GM18907 (cell line): ENCODE results near the gene SPATA2L.

Experiments
- ATAC-seq: cut with Tn5 transposase; IDR thresholded peaks from one replicate; pipeline ENCODE4 v1.9.1; 2021; ENCODE audit warnings: mild to moderate bottlenecking, moderate library complexity; ENCODE audit not compliant: unreplicated experiment

The SPATA2L gene

DNA sequence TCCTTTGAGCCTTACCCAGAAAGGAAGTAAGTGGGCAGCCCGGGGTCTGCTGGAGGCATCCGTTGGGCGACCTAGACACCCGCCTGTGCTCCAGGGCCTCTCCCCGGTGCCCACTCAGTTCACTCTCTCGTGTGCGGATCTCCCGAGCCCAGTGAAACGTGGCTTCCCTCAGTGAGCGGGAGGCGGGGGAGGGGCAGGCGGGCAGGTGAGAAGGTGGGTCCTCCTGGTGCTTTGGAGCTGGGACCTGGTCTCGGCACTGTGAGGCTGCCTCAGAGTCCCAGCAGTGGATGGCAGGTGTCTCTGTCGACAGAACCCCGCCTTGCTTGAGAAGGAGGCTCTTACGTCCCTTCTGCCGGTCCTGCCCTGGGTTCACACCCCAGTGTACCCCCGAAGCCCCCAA, 27.8 kb upstream of the SPATA2L start:
- no peak for ATAC-seq

DNA sequence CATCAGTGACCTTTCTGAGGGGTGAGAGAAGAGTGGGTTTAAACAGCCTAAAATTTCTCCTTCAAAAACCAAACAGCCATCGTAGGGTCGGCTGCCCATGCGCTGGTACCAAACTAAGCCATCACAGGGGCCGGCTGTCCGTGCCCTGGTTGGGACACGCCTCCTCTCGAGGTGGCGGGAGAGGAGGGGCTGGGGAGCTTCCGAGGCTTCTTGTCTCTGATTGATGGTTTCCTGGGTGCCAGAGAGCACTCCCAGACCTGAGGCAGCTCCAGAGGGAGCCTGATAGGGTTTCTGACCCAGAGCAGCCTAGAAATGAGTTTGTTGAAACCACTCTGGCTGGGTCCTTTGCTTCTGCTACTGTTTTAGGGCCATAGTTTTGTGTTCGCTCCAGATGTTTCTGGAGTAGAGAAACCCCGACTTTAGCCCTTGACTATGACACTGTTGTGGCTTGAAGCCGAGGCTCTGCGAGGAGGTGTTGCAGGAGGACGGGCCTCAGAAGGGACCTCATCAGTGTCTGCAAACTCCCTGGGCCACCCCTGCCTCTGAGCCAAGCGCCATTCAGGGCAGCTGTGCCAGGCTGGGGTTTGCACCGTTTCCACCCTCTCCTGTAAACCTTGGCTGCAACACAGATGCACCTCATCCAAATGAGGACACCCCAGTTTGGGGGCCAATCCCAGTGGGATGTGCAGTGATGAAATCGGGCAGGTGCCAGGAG, 26.1 kb upstream of the SPATA2L start:
- ATAC-seq, result no peak

DNA sequence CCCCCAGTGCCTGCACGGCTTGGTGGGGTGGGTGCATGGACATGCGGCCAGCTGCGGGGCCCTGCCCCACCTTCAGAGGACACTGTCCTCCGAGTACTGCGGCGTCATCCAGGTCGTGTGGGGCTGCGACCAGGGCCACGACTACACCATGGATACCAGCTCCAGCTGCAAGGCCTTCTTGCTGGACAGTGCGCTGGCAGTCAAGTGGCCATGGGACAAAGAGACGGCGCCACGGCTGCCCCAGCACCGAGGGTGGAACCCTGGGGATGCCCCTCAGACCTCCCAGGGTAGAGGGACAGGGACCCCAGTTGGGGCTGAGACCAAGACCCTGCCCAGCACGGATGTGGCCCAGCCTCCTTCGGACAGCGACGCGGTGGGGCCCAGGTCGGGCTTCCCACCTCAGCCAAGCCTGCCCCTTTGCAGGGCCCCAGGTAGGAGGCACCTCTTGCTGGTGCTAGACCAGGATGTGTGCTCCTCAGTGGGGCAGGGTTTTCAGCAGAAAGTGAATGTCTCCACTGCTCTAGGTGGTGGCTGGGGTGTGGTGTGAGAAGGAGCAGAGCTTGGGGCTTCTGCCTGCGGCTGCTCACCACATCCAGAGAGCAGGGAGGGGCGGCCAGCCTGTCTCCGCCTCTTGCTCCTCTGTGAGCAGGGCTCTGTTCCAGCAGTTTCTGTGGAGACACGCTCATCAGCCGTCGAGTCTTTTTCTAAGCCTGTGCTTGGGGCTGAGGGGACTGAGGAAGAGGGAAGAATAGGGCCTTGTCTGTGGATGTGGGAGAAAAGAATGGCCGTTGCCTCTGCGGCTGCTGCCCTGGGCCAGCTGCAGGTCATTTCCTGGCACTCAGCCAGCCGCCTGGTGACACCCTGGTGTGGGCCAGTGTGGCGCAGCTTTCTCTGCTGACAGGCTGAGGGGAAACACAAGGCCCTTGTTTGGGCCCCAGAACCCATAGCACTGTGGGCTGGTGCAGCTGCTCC, 22.1 kb upstream of the SPATA2L start:
- ATAC-seq, result no peak

DNA sequence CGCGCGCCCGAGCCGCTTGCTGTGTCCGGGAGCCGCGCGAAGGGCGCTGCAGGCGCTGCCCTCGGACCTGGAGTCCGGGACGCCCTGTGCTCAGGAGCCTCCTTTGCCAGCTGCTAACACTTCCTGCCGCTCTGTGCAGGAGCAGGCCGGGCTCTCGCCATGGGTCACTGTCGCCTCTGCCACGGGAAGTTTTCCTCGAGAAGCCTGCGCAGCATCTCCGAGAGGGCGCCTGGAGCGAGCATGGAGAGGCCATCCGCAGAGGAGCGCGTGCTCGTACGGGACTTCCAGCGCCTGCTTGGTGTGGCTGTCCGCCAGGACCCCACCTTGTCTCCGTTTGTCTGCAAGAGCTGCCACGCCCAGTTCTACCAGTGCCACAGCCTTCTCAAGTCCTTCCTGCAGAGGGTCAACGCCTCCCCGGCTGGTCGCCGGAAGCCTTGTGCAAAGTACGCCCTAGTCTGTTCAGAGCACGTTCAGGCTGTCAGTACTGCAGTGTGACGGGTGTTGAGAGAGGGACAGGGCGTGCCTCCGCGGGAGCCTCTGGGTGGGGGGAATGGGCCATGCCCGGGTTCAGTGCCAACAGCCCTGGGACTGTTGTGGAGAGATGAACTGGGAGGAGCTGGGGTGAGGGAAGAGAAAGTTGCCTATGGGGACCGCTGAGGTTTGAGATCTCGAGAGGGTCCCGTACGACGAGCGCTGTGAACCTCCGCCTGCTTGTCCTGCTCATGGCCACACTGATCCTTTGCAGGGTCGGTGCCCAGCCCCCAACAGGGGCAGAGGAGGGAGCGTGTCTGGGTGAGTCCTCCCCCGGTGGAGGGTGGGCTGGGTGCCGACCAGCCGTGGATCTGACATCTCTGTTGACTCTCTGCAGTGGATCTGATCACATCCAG, 21.1 kb upstream of the SPATA2L start:
- ATAC-seq, result peak; percentile 1

DNA sequence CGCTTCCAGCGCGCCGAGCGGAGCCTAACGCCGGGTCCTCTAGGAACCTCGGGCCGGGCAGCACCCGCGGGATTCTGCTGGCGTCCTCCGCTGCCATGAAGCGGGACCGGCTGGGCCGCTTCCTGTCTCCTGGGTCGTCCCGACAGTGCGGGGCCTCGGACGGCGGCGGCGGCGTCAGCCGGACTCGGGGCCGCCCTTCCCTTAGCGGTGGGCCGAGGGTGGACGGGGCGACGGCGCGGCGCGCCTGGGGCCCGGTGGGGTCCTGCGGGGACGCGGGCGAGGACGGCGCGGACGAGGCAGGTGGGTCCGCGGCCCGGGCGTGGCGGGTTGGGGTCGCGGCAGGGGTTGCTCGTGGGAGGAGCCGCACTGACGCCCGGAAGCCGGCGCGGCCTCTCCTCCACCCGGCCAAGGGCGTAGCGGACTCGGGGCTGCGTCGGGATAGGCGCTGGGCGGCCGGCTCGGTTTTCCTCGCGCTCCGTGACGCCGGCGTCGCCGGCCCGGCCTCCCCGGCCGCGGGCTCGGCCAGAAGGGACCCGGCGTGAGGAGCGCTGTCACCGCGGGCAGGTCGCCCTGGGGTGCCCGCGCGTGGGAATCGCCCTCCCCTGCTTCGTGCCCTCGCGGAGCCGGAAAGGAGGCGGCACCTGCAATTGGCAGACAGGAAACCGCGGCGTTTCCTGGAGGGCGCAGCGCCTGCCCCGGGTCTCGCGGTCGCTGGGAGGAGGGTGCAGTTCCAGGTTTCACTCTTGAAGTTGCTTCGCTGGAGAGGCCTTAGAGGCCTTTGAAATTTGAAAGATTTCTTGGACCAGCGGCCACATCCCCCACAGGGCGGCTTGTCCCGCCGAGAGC, 20.3 kb upstream of the SPATA2L start:
- peak; percentile 43 for ATAC-seq

DNA sequence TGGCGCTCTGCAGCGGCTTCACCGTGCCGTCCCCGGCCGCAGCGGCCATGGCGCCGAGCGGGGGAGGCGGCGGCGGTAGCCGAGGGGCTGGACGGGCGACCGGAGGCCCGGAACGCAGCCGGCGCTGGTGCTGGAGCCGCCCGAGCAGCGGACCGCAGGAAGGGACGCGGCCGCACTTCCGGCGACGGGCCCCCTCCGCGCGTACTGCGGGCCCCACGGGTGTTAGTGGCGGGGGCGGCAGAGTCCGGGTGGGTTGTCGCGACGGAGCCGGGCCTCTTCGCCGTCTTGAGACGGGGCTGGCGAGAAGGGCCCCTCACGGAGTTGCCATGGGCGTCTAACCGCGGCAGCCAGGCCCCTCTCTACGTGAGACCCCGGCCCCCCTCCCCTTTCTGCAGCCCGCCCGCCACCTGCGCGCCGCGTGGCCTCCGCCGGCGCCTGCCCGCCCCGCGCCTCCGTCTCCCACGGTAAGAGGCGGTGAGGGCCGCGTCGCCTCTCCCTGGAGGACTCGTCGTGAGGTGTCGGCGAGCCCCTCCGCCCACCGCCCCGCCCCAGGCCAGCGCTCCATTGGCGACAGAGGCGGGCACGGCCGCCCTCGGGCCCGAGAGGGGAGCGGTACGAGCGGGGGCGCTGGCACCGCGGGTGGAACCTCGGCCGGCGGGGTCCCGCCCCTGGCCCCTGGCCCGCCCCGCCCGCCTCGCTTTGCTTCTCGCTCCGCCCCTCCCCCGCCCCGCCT, 19.5 kb upstream of the SPATA2L start, which contains the start of the genes VPS9D1 and ZNF276:
Gene VPS9D1, minus strand, starts transcription at position 86 of the 733 bp plus-strand sequence. Its CDS starts 37 bp downstream, at position 49.
Gene ZNF276, plus strand, starts transcription at position 725 of the 733 bp plus-strand sequence. CDS start 104 bp downstream, outside the sequence.
- ATAC-seq, result peak; percentile 54

DNA sequence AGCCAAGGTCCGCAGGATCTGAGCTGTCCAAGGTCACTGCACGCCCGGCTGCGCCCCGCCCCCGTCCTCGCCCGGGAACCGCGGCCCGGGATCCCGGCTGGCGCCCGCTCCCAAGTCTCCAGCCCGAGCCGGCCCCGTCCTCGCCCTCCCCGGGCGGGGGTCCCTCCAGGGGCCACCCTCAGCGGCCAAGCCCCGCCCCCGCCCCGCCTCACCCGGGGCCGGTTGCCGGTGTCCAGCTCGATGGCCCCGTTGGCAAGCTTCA, 19.0 kb upstream of the SPATA2L start:
- peak; percentile 27 for ATAC-seq

DNA sequence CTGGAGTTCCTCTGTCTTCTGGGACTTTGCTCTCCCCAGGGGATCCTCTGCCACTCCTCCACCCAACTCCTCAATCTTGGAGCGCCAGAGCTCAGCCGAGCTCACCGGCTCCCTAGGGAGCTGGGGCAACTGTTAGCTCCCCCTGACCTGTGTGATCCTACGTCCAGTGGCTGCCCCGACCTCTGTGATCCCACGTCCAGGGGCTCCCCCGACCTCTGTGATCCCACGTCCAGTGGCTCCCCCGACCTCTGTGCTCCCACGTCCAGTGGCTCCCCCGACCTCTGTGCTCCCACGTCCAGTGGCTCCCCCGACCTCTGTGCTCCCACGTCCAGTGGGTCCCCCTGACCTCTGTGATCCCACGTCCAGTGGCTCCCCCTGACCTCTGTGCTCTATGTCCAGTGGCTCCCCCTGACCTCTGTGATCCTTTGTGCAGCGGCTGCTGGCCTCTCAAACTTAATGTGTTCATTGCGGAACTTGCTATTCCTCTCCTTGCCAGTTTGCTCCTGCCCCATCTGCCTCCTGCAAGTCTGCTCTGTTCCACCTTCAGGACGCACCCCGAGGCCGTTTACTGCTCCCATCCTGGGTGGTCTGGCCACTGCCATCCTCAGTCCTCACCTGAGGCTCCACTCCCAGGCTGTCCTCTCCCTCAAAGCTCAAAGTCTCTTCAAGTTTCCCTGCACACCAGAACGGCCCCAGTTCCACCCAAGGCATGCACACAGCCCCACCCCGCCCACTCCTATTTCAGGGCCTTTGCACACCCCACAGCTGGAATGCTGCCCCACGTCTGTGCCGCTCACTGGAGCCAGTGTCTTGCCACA, 16.4 kb upstream of the SPATA2L start:
- ATAC-seq, result no peak

DNA sequence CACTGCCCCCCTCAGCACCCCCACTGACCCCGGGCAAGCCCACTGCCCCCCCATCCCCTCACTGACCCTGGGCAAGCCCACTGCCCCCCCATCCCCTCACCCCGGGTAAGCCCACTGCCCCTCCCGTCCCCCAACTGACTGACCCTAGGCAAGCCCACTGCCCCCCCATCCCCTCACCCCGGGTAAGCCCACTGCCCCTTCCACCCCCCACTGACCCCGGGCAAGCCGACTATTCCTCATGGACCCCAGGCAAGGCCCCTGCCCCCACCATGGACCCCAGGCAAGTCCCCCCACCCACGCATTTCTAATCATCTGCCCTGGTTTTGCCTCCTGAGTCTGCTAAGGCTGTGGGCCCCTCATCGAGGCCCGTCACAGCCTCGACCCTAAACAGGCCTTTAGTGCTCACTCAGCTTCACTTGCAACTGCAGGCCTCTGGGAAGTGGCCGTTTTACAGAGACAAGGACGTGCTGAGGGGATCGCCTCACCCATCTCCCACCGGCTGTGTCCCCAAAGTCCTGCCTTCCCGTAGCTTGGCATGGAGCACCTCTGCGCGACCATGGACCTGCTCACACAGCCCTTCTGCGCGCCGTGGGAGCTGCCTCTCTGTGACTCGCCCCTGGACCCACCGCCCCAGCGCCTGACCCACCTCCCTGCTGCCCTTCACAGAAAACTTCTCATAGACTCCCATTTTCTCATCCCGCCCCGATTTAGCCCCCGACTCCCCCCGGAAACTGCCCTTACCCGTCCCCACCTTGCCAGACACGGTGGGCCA, 15.6 kb upstream of the SPATA2L start:
- no peak for ATAC-seq

DNA sequence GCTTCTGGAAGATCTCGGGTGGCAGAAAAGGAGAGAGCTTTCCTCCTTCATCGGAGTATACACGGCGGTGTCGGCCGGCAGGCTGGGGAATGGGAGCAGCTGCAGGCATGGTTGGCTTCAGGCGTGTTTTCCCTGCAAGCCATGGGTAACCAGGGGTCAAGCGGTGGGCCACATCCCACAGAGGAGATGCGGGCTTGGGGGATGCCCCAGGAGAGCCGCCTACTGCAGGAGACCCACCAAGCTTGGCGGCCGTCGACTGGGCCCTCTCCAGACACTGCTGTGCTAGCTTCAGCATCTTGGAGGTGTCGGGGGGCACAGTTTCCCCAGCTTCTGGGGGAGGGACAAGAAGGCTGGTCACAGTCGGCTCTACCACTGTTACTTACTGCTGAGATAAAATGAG, 15.0 kb upstream of the SPATA2L start:
- ATAC-seq, result no peak

DNA sequence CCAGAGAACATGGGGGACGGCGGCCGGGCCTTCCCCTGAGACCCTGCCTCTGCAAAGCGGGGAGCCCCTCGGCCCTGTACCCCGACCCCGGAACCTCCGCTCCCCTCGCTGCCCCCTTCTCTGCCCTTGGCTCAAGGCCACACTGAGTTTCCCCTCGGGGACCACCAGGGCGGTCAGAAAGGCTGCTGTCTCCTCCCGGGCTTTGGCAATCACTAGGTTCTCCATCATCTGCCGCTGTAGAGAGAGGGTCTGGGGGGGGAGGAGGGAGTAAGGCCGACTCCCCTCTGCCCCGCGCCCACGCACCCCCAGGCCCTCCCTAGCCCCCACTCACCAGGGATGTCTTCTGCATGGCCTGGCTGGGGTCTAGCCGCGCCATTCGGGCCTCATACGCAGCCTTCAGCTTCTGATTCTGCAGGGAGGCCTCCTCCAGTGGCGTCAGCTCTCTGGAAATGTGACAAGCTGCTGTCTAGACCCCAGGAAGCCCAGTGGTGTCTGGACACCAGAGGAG, 10.8 kb upstream of the SPATA2L start:
- no peak for ATAC-seq

DNA sequence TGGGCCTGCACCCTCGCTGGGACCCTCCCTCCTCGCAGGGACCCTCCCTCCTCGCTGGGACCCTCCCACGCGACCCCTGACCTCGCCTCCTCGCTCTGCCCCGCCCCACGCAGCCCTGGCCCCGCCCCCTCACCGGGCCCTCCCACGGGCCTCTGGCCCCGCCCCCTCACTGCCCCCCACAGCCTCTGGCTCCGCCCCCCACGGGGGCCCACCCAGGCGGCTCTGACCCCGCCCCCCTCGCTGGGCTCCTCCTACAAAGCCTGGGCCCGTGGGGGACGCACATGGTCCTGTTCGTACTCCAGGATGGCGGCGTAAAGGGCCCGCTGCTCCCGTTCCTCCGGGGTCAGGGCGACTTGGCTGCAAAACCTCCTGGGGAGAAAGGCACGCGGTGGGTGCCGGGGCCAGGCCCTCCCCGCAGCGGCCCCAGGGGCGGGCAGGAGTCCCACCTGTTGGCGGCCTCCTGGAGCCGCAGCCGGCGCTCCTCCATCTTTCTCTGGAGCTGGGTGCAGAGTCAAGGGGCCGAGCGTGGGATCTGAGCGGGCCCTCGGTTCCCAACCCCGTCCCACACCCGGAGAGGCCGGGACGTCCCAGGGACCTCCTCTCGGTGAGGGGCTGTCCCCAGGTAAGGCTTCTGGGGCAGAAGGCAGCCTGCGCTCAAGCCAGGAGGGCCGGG, 10.2 kb upstream of the SPATA2L start:
- ATAC-seq, result no peak

DNA sequence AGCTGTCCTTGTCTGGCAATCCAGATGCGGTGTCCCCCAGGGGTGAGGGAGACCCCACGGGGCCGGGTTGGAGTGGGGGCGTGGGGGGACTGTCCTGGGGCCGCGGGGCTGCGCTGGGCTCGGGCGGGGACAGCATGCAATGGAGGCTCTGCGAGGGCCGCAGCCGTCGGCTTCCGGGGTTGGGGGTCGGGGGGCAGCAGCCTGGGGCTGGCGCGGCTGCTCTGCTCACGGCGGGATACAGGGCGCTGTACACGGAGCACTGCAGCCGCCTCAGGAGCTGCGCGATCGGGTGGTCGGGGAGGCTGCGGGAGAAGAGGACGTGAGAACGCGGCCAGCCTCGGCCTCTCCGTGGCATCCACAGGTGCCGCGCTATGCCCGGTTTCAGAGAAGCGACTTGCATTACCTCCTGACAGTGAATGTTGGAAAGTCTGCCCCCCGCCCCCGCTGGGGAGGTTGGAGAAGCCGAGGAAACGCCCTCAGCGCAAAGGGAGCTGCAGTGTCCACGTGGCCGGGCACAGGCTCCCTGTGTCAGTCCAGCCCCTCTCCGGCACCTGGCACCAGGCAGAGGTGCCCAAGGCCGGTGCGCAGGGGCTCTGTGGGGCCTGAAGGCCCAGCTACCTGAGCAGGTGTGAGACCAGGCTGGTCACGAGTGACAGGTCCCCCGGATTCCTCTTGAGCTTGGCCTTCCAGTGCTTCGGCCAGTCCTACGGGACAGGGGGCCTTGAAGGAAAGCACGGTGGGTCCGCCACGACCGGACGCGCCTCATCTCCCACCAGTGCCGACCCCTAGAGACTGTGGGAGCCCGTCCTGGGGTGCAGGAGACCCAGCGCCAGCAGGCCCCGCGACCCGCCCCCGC, 9.4 kb upstream of the SPATA2L start:
- ATAC-seq, result no peak

DNA sequence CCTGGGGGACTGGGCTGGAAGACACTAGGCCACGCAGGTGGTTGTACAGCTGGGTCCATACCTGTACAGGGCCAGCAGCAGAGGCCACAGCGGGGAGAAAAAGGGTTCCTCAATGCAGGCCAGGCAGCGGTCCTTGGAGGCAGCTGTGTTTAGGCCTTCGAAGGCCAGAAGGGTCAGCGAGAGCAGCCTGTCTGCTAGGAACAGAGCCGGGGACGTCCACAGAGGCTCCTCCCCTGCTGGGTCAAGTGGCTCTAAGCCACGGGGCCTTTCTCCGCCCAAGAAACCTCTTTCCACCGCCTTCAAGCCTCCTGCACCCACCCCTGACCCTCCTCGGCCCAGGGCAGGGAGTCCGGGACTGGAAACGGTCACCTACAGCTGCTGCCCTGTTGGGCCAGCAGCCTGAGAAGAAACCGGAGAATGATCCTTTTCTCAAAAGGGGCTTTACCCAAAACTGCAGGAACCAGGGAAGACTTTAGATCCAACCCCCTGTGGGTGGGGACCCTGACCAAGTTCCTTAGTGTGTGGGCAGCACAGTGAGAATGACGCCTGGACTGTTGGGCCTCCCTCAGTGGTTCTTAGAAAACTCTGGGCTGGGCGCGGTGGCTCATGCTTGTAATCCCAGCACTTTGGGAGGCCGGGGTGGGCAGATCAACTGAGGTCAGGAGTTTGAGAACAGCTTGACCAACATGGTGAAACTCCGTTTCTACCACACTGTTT, 8.4 kb upstream of the SPATA2L start:
- no peak for ATAC-seq

DNA sequence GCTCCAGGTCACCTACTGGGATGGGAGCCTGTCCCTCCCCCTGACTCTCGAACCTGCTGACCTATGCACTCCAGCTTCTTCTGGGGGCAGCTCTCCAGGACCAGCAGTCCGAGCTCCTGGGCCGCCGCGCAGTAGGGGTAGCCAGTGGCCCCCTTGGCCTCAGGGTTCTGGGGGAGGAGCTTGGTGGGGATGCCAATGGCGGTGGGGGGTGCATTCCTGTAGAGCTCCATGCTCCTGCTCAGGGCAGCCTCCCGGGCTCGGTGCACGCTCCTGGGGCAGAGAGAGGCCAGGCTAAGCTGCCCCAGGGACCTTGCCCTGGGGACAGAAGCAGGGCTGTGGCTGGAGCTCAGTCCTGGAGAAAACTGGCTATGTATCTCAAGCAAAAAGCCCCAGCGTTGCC, 7.7 kb upstream of the SPATA2L start:
- no peak for ATAC-seq
